Measurements from ENCODE around the gene STAB2. TPM values are rescaled to one million over a fixed set of nuclear protein-coding genes. Genes with fewer than 3 reads are reported as not detected.
A peak's percentile ranks its signal among the peaks of the same experiment; 100 is the strongest.

Gene STAB2
- total and polyA plus RNA-seq, 9 donors: 0.05 to 9.3 (median 0.86) TPM

GRCh38 chr12:103600967-103601728, 14.1 kb downstream of the STAB2 start:
- TF ChIP-seq POLR2A (IDR thresholded peaks at IDR 0.05) (no peak), EP300 (IDR thresholded peaks at IDR 0.05) (no peak), CTCF (IDR thresholded peaks at IDR 0.05) (no peak)
- H3K36me3 ChIP-seq: no peaks in the 10 kb centered on the region
- H3K27me3 ChIP-seq: no peaks in the 10 kb centered on the region
- H3K4me1 ChIP-seq (ENCODE audit: insufficient read depth): no peaks in the 10 kb centered on the region
- DNase-seq: no peak
- intact Hi-C loops (cut with DNase I): no loop called here
- H3K9me3 ChIP-seq: no peaks in the 10 kb centered on the region
- no peak overlapping the region for H3K27ac ChIP-seq
- H3K4me3 ChIP-seq: no peak overlapping the region
- 62 to 75% (median 64%) methylated on average over 10 of the region's 10 CpGs for WGBS, 3 donors

DNA sequence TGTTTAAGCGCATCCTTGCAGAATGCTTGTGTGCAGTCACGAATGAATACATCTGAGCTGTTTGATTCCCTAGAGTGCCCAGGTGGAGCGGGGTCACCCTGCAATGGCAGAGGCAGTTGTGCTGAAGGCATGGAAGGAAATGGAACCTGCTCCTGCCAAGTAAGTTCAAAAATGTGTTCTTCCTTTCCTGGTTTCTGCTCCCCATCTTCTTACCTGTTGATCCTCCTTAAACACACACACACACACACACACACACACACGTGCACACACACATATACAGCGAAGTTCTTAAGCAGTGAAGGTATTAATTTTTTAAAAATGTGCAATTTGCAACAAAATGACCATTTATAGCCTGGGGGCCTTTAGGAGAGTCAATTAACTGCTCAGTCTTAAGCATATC, 33.3 kb downstream of the STAB2 start:
- no peaks in the 10 kb centered on the region for H3K36me3 ChIP-seq
- H3K4me1 ChIP-seq (ENCODE audit: insufficient read depth): no peaks in the 10 kb centered on the region
- H3K9me3 ChIP-seq: no peaks in the 10 kb centered on the region
- DNase-seq: no peak
- WGBS, 3 donors: 72 to 84% (median 83%) methylated on average over 5 of the region's 5 CpGs
- no peaks in the 10 kb centered on the region for H3K27me3 ChIP-seq
- H3K4me3 ChIP-seq: no peak overlapping the region
- intact Hi-C loops (cut with DNase I): no loop called here
- no peak overlapping the region for H3K27ac ChIP-seq
- no peak for TF ChIP-seq POLR2A (IDR thresholded peaks at IDR 0.05)

DNA sequence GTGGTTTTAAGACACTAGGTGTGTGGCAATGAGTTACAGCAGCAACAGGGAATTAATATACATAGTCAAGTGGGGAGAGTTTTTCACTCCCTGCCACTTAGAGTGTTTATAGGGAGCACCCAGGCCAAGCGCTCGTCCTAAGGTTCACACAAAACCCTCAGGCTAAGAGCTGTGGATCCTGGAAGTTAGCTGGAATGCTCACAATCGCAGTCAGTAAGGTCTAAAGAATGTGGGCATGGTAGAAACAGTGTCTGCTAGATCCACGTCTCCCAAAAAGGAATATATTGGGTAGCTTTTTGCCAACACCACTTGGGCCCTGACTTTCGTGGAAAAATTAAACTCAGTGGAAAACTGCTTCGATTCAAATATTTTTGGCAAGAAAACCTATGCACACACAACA, 36.6 kb downstream of the STAB2 start:
- intact Hi-C loops (cut with DNase I): no loop called here
- no peak for DNase-seq
- Histone ChIP-seq H3K27me3 (no peaks in the 10 kb centered on the region), H3K27ac (no peak overlapping the region), H3K36me3 (no peaks in the 10 kb centered on the region), H3K9me3 (no peaks in the 10 kb centered on the region), H3K4me1 (ENCODE audit: insufficient read depth) (no peaks in the 10 kb centered on the region), H3K4me3 (no peak overlapping the region)
- 77 to 82% (median 78%) methylated on average over 6 of the region's 6 CpGs for WGBS, 3 donors
- TF ChIP-seq CTCF (IDR thresholded peaks at IDR 0.05) (no peak), EP300 (IDR thresholded peaks at IDR 0.05) (no peak), POLR2A (IDR thresholded peaks at IDR 0.05) (no peak)

DNA sequence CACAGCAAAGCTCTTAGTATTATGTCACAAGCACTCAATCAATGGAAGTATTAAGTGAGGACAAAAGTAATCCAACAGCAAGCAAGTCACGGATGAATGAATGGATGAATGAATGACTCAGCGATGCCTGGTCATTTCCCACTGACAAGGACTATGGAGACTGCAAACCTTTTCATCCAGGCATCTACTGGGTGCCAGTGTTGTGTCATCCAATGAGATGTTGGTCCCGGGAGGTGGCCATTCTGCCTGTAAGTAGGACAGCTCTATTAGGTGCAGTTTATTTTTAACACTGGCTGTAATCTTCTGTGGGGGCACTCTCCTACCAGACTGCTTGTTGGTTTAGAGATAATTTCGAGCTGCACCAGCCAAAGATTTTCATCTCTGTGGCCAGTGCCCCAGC, 39.4 kb downstream of the STAB2 start:
- 51 to 79% (median 74%) methylated on average over 4 of the region's 4 CpGs for WGBS, 3 donors
- Histone ChIP-seq H3K27me3 (no peaks in the 10 kb centered on the region), H3K4me1 (ENCODE audit: insufficient read depth) (no peaks in the 10 kb centered on the region), H3K27ac (no peak overlapping the region), H3K9me3 (peaks cover 0 to under 1% of the 10 kb centered on the region in 2 donors), H3K36me3 (no peaks in the 10 kb centered on the region), H3K4me3 (no peak overlapping the region)
- intact Hi-C loops (cut with DNase I): no loop called here
- peak in 2 of 5 donors; percentile 24 to 40 for DNase-seq
- TF ChIP-seq EP300 (IDR thresholded peaks at IDR 0.05): no peak
- no peak for TF ChIP-seq POLR2A (IDR thresholded peaks at IDR 0.05)
- TF ChIP-seq CTCF (IDR thresholded peaks at IDR 0.05): no peak

DNA sequence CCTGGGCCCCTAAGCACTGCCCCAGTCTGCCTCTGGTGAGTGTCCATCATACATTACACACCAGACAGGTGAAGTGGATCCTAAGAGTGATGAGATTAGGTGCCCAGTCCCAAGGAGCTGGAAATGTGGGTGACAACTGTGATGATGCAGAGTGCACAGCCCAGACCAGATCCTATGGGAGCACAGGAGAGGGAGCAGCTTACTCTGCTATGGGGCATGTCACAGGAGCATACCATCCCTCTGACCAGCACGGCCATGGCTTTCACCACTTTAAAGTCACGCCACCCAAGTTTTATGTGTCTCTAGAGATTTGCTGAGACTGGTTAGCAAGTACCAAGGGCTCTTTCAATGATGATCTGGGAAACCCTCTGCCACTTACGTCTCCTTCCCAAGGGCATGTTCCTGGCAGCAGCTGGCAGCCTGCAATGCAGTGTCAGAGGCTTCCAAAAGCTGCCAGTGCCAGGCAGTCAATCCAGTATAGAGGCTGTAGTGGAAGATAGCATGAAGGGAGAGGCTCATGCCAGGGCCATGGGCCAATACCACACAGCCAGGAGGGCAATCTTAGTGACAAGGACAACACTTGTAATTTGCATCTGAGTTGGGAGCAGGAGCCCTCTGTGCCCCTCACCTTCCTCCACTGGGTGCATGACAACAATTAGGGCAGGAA, 40.2 kb downstream of the STAB2 start:
- intact Hi-C loops (cut with DNase I): no loop called here
- Histone ChIP-seq H3K4me3 (no peak overlapping the region), H3K27ac (no peak overlapping the region), H3K4me1 (ENCODE audit: insufficient read depth) (no peaks in the 10 kb centered on the region), H3K36me3 (no peaks in the 10 kb centered on the region), H3K27me3 (no peaks in the 10 kb centered on the region), H3K9me3 (peaks cover 0 to 3% of the 10 kb centered on the region in 2 donors)
- no peak for DNase-seq
- 63 to 73% (median 70%) methylated on average over 3 of the region's 3 CpGs for WGBS, 3 donors
- no peak for TF ChIP-seq CTCF (IDR thresholded peaks at IDR 0.05)
- TF ChIP-seq POLR2A (IDR thresholded peaks at IDR 0.05): no peak
- TF ChIP-seq EP300 (IDR thresholded peaks at IDR 0.05): no peak

All from ovary (tissue), 9 donors.